Mesendoderm (in vitro differentiated cells): Measurements from ENCODE around the gene PARM1.
A peak's percentile ranks its signal among the peaks of the same experiment; 100 is the strongest.

ENCODE experiments used
- DNase-seq: peaks from one replicate; pipeline ENCODE4 v3.0.0; 2013
- H2AK5ac ChIP-seq: 2 replicates; pipeline ENCODE4 v1.6.1; 2013; ENCODE audit warnings: low read length, inconsistent platforms
- H2BK120ac ChIP-seq: 2 replicates; pipeline ENCODE4 v1.6.1; 2013; ENCODE audit warnings: low read depth, mild to moderate bottlenecking, low read length, moderate library complexity, mixed read lengths
- H2BK15ac ChIP-seq: replicated peaks from 2 replicates; pipeline ENCODE4 v1.6.1; 2013; ENCODE audit warnings: low read depth, mild to moderate bottlenecking, moderate library complexity
- H2BK5ac ChIP-seq: 2 replicates; pipeline ENCODE4 v1.6.1; 2013; ENCODE audit warnings: low read length, inconsistent platforms
- H3K18ac ChIP-seq: 2 replicates; pipeline ENCODE4 v1.6.1; 2013; ENCODE audit warnings: mild to moderate bottlenecking, low read length, mixed read lengths
- H3K23ac ChIP-seq: one replicate; pipeline ENCODE4 v1.6.1; 2013; ENCODE audit warnings: low read length
- H3K27ac ChIP-seq: 2 replicates; pipeline ENCODE4 v1.5.1; 2013; ENCODE audit warnings: low read depth, mild to moderate bottlenecking, inconsistent platforms, low read length, moderate library complexity
- H3K27me3 ChIP-seq: 2 replicates; pipeline ENCODE4 v1.6.1; 2013; ENCODE audit warnings: low read length, control low read depth, mild to moderate bottlenecking, inconsistent platforms; ENCODE audit not compliant: insufficient read depth, poor library complexity
- H3K36me3 ChIP-seq: 2 replicates; pipeline ENCODE4 v1.6.1; 2013; ENCODE audit warnings: low read length, inconsistent platforms; ENCODE audit not compliant: control insufficient read depth, insufficient read depth
- H3K4ac ChIP-seq: one replicate; pipeline ENCODE4 v1.6.1; 2013; ENCODE audit warnings: low read depth, mild to moderate bottlenecking, low read length, moderate library complexity
- H3K4me1 ChIP-seq: 2 replicates; pipeline ENCODE4 v1.6.1; 2013; ENCODE audit warnings: low read depth, low read length, inconsistent platforms; ENCODE audit not compliant: control insufficient read depth
- H3K4me2 ChIP-seq: 2 replicates; pipeline ENCODE4 v1.6.1; 2013; ENCODE audit warnings: low read length
- H3K4me3 ChIP-seq: 2 replicates; pipeline ENCODE4 v1.5.1; 2013; ENCODE audit warnings: mild to moderate bottlenecking, low read length
- H3K56ac ChIP-seq: one replicate; pipeline ENCODE4 v1.6.1; 2013; ENCODE audit warnings: low read length
- H3K79me1 ChIP-seq: 2 replicates; pipeline ENCODE4 v1.6.1; 2013; ENCODE audit warnings: low read length, inconsistent platforms
- H3K79me2 ChIP-seq: 2 replicates; pipeline ENCODE4 v1.6.1; 2013; ENCODE audit warnings: mild to moderate bottlenecking, low read length; ENCODE audit not compliant: control insufficient read depth, insufficient read depth
- H3K9ac ChIP-seq: 2 replicates; pipeline ENCODE4 v1.6.1; 2013; ENCODE audit warnings: low read length, inconsistent platforms
- H4K5ac ChIP-seq: one replicate; pipeline ENCODE4 v1.6.1; 2013; ENCODE audit warnings: low read length
- H4K8ac ChIP-seq: one replicate; pipeline ENCODE4 v1.6.1; 2013; ENCODE audit warnings: low read depth, mild to moderate bottlenecking, control low read depth, low read length, moderate library complexity
- WGBS: extraction: QIAGEN DNeasy Blood & Tissue Kit; methylation state at CpG from one replicate; pipeline ENCODE4 v1.1.7; 2013; ENCODE audit warnings: low lambda C conversion rate, missing lambda C conversion rate; ENCODE audit not compliant: insufficient coverage; ENCODE audit errors: extremely low coverage; 5-methylcytosine and 5-hydroxymethylcytosine counted together

The PARM1 gene

DNA sequence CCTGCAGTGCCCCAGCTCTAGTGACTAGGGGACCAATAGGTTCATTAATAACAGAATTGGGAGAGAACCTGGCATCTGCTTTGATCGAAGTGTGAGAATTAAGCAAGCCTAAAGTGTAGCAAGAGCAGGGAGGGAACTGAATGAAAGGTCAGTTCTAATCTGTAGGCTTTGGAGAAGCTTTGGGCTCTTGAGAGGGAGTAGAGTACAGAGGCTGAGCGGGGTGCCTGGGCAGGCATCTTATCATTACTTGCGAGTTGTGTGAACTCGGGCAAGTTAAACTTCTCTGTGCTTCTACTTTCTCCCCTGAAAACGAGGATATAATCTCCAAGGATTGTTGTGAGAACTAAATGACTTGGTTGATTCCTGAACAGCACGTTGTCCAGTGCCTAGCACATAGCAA, 906 bp upstream of the PARM1 start:
- no peak overlapping the region for H3K56ac ChIP-seq
- no peaks in the 10 kb centered on the region for H3K36me3 ChIP-seq
- H3K27me3 ChIP-seq = peaks cover 20% of the 10 kb centered on the region
- no peak overlapping the region for H2AK5ac ChIP-seq
- DNase-seq = peak; percentile 27
- H2BK120ac ChIP-seq = no peak overlapping the region
- H3K79me2 ChIP-seq = no peaks in the 10 kb centered on the region
- no peak overlapping the region for H3K27ac ChIP-seq
- H4K8ac ChIP-seq = no peak overlapping the region
- H3K4me3 ChIP-seq = no peak overlapping the region
- H2BK5ac ChIP-seq = no peak overlapping the region
- H4K5ac ChIP-seq = no peak overlapping the region
- no peak overlapping the region for H3K4me2 ChIP-seq
- WGBS = no CpG with 5 or more reads among the region's 6 CpGs
- no peak overlapping the region for H2BK15ac ChIP-seq
- H3K23ac ChIP-seq = no peak overlapping the region
- H3K4ac ChIP-seq = no peak overlapping the region
- no peaks in the 10 kb centered on the region for H3K79me1 ChIP-seq
- no peak overlapping the region for H3K9ac ChIP-seq
- no peak overlapping the region for H3K18ac ChIP-seq
- no peaks in the 10 kb centered on the region for H3K4me1 ChIP-seq

DNA sequence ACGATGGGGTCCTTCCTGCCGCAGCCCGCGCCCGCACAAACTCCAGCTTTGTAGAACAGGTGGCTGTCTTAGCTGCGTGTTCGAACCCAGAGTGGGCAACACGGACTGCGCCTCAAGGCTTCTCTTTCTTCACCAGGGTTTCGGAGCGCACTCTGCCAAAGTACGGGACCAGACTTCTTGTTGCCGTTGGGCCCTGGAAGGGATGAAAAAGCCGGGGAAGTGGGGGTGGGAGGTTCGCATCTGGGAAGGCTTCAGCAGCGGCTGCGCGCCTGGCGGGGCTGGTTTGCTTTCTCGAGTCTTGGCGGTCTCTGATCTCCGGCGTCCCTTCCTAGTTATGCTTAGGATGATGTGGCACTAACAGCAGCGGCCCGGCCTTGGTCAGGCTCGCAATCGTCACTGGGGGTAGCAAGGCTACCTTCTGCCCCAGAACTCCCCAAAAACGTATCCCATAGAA, 673 bp downstream of the PARM1 start:
- Histone ChIP-seq H3K4me2 (peak overlapping the region; percentile 92), H4K8ac (no peak overlapping the region), H3K4me1 (no peaks in the 10 kb centered on the region), H3K18ac (no peak overlapping the region), H2AK5ac (no peak overlapping the region), H2BK120ac (no peak overlapping the region), H3K79me2 (no peaks in the 10 kb centered on the region), H3K56ac (peak overlapping the region; percentile 22), H4K5ac (no peak overlapping the region), H3K9ac (no peak overlapping the region), H3K23ac (no peak overlapping the region), H2BK15ac (no peak overlapping the region), H3K79me1 (no peaks in the 10 kb centered on the region), H3K36me3 (no peaks in the 10 kb centered on the region), H3K4me3 (no peak overlapping the region), H3K27me3 (peaks cover 20% of the 10 kb centered on the region), H3K27ac (no peak overlapping the region), H2BK5ac (no peak overlapping the region), H3K4ac (no peak overlapping the region)
- no CpG with 5 or more reads among the region's 28 CpGs for WGBS
- DNase-seq = peak; percentile 19

DNA sequence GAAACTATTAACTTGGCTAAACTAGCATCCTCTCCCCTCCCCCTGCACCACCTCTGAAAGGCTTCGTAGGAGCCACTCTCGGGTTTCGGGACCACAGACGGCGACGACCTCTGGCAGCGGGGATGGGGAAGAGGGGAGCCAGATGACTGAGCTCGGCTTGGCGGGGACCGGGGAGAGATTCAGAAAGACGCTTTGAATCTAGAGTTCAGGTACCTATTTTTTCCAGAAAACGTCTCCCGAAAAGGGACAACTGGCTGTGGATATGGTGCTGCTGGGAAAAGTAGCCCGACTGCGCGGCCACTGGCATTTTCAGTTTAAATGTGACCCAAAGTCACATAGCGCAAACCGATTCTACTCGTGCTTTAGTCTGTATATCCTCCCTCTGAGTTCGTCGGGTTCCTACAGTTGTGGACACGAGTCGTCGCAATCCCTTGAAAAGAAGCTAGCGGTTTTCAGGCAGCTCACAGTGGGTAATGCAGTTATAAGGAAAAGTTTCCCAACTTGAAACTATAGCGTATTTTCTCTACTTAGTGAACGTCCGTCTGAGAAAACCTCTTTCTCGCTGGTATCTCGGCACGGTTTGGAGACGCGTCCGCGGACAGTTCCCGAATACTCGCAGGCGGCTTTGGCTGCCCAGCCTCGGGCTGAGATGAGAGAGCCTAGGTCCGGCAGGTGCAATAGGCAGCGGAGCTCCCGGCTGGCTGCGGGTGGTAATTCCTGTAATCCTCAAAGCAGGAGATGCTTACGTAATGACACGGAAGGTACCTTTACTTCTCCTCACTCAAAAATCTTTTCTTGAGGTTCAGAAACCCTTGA, 1.3 kb downstream of the PARM1 start:
- peak; percentile 41 for DNase-seq
- no peak overlapping the region for H4K8ac ChIP-seq
- no peaks in the 10 kb centered on the region for H3K36me3 ChIP-seq
- H3K9ac ChIP-seq = no peak overlapping the region
- H3K79me1 ChIP-seq = no peaks in the 10 kb centered on the region
- H3K56ac ChIP-seq = no peak overlapping the region
- no peak overlapping the region for H3K23ac ChIP-seq
- no peak overlapping the region for H2AK5ac ChIP-seq
- H2BK120ac ChIP-seq = no peak overlapping the region
- no peak overlapping the region for H3K18ac ChIP-seq
- peak overlapping the region; percentile 92 for H3K4me2 ChIP-seq
- no peaks in the 10 kb centered on the region for H3K79me2 ChIP-seq
- WGBS = no CpG with 5 or more reads among the region's 45 CpGs
- H3K4me1 ChIP-seq = no peaks in the 10 kb centered on the region
- no peak overlapping the region for H3K4ac ChIP-seq
- no peak overlapping the region for H2BK15ac ChIP-seq
- H2BK5ac ChIP-seq = no peak overlapping the region
- no peak overlapping the region for H3K27ac ChIP-seq
- peaks cover 20% of the 10 kb centered on the region for H3K27me3 ChIP-seq
- no peak overlapping the region for H4K5ac ChIP-seq
- H3K4me3 ChIP-seq = no peak overlapping the region

DNA sequence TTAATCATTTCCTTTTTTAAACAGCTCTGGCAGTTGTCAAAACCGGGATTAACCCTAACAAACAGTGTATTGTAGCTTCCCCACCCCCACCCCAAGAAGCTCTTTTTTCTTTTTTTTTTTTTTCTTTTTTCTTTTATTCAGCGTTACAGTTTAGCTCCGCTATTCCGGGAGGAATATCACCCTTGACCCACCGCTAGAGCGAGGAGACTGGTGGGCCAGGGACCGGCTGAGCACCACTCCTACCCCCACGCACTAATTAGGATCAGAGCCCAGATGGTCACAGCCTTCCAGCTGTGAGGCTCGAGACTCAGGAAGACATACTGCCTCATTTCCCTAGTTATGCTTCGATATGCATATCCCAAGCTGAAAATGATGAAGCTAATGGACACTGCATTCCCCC, 2.0 kb downstream of the PARM1 start:
- Histone ChIP-seq H3K9ac (no peak overlapping the region), H3K79me1 (no peaks in the 10 kb centered on the region), H3K4me2 (no peak overlapping the region), H2BK5ac (no peak overlapping the region), H2BK120ac (no peak overlapping the region), H2AK5ac (no peak overlapping the region), H3K56ac (no peak overlapping the region), H2BK15ac (no peak overlapping the region), H3K4ac (no peak overlapping the region), H3K23ac (no peak overlapping the region), H4K5ac (no peak overlapping the region), H3K36me3 (no peaks in the 10 kb centered on the region), H3K4me3 (no peak overlapping the region), H3K79me2 (no peaks in the 10 kb centered on the region), H3K27ac (no peak overlapping the region), H3K4me1 (no peaks in the 10 kb centered on the region), H3K18ac (no peak overlapping the region), H3K27me3 (peaks cover 20% of the 10 kb centered on the region), H4K8ac (no peak overlapping the region)
- no peak for DNase-seq
- no CpG with 5 or more reads among the region's 10 CpGs for WGBS

DNA sequence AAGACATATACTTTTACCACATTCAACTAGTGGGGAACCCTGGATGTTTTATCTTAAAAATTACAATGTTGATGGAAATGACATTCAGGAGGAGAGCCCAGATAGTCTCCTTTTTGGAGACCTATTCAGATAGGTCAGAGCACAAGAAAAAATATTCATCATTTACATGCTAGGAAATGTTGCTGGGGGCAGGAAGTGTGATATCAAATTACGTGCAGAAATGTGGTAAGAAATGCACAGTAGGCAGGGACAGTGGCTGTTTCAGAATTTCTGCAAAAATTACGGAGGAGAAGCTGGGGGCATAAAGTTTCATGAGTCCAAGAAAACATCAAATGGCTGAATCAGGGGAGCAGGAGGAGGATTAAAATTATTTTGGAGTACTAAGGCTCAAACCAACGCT, 8.2 kb downstream of the PARM1 start:
- no peak overlapping the region for H3K27ac ChIP-seq
- no peak overlapping the region for H3K4ac ChIP-seq
- no peak overlapping the region for H4K8ac ChIP-seq
- H3K23ac ChIP-seq = no peak overlapping the region
- no peaks in the 10 kb centered on the region for H3K79me1 ChIP-seq
- no peak overlapping the region for H2AK5ac ChIP-seq
- no peak overlapping the region for H3K56ac ChIP-seq
- H3K9ac ChIP-seq = no peak overlapping the region
- no peak for DNase-seq
- H2BK15ac ChIP-seq = no peak overlapping the region
- H3K4me1 ChIP-seq = peaks cover 1% of the 10 kb centered on the region
- H3K4me2 ChIP-seq = no peak overlapping the region
- no peaks in the 10 kb centered on the region for H3K79me2 ChIP-seq
- no peak overlapping the region for H2BK120ac ChIP-seq
- H2BK5ac ChIP-seq = no peak overlapping the region
- no peak overlapping the region for H3K4me3 ChIP-seq
- H3K18ac ChIP-seq = no peak overlapping the region
- no peaks in the 10 kb centered on the region for H3K27me3 ChIP-seq
- WGBS = no CpG with 5 or more reads among the region's 3 CpGs
- H3K36me3 ChIP-seq = no peaks in the 10 kb centered on the region
- H4K5ac ChIP-seq = no peak overlapping the region
